ENCODE data around the gene OCEL1.

DNA sequence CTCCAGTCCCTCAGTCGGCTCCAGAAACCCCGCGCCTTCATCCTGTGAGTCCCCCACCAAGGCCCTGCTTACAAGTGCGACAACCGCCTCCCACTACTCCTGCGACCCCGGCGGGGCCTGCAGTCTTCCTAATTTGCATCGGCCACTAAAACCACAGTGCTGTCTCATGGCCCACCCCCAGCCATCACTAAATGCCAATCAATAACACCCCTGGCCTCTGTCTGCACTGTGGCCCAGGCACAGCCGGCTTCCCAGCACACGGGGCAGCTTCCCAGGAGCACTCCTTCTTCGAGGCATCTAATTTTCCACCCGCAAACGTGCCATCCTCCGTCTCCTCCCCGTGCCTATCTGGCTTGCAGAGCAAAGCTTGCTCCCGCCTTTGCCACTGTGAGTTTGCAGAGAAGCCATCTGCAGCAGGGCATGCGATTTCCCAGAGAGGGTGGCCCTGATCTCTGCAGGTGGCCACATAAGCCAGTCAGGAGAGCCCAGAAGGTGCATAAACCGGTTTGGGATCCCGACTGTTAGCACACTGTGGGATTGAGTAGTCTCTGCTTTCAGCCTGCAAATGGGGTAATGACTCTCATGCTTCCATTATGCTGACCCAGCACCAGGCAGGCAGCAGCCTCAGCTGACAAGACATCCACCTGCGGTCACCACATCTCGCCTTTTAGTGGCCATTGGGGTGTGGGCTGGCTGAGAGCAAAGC is 44.9 kb upstream of the OCEL1 start:
- TF ChIP-seq, protein P1, sequence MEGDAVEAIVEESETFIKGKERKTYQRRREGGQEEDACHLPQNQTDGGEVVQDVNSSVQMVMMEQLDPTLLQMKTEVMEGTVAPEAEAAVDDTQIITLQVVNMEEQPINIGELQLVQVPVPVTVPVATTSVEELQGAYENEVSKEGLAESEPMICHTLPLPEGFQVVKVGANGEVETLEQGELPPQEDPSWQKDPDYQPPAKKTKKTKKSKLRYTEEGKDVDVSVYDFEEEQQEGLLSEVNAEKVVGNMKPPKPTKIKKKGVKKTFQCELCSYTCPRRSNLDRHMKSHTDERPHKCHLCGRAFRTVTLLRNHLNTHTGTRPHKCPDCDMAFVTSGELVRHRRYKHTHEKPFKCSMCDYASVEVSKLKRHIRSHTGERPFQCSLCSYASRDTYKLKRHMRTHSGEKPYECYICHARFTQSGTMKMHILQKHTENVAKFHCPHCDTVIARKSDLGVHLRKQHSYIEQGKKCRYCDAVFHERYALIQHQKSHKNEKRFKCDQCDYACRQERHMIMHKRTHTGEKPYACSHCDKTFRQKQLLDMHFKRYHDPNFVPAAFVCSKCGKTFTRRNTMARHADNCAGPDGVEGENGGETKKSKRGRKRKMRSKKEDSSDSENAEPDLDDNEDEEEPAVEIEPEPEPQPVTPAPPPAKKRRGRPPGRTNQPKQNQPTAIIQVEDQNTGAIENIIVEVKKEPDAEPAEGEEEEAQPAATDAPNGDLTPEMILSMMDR (IDR thresholded peaks at IDR 0.05), result no peak
- no peak for TF ChIP-seq POLR2A (IDR thresholded peaks at IDR 0.05)
